ENCODE results near the gene CEP135.

The CEP135 gene

DNA sequence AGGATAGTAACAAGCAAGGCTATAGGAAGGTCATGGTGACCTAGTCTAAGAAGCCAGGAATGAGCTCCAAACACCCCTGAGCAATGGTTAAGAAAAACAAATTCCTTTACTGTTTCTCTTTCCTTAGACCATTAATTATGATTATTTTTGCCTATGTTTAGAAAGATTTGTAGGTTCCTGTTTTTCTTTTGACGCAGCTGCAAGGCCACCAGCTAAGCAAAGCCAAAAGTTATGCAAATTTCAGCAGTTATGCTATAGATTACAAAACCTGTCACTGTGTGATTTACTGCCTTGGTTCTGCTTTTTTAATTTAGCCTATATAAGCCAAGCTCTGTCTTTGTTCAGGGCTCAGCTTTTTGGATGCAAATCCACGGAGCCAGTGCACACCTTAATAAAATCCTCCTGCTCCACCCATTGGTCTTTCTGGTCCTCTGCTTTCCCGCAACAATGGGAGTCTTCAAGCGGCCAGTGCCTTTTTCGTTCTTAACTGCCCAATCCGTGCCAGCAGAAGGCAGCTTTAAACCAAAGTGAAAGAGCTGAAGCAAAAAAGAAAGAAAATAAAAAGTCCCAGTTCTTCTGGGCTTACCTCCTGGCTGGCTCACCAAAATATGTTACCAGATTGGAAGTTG lies 1.4 kb upstream of the CEP135 start:
- Histone ChIP-seq H3K27me3 (replicated peaks; ENCODE audit: insufficient read depth, low read length) (no peaks in the 10 kb centered on the region), H3K9me3 (replicated peaks; ENCODE audit: insufficient read depth, low read length) (no peaks in the 10 kb centered on the region), H4K20me1 (ENCODE audit: insufficient read depth, low read length) (no peaks in the 10 kb centered on the region), H3K4me3 (ENCODE audit: low read length) (peak overlapping the region; percentile 90), H3K27ac (ENCODE audit: low read length) (peak overlapping the region; percentile 94), H3K79me2 (ENCODE audit: low read length) (peaks cover 39% of the 10 kb centered on the region), H3K9me2 (replicated peaks; ENCODE audit: insufficient read depth, low read length) (no peaks in the 10 kb centered on the region), H3K4me1 (ENCODE audit: low read length) (peaks cover 18% of the 10 kb centered on the region), H3K9ac (ENCODE audit: low read length) (peak overlapping the region; percentile 93), H3K36me3 (replicated peaks; ENCODE audit: insufficient read depth, low read length) (no peaks in the 10 kb centered on the region), H3K4me2 (ENCODE audit: low read depth, low read length) (peak overlapping the region; percentile 94), H3F3A (ENCODE audit: insufficient read depth, low read length) (peaks cover 34% of the 10 kb centered on the region), H2AFZ (ENCODE audit: low read length) (peak overlapping the region; percentile 67)
- TF ChIP-seq EZH2phosphoT487 (IDR thresholded peaks at IDR 0.05; ENCODE audit: low read length) (no peak), EZH2 (optimal IDR thresholded peaks at IDR 0.05; ENCODE audit: low read depth, low read length) (no peak)
- TF ChIP-seq, protein P1, sequence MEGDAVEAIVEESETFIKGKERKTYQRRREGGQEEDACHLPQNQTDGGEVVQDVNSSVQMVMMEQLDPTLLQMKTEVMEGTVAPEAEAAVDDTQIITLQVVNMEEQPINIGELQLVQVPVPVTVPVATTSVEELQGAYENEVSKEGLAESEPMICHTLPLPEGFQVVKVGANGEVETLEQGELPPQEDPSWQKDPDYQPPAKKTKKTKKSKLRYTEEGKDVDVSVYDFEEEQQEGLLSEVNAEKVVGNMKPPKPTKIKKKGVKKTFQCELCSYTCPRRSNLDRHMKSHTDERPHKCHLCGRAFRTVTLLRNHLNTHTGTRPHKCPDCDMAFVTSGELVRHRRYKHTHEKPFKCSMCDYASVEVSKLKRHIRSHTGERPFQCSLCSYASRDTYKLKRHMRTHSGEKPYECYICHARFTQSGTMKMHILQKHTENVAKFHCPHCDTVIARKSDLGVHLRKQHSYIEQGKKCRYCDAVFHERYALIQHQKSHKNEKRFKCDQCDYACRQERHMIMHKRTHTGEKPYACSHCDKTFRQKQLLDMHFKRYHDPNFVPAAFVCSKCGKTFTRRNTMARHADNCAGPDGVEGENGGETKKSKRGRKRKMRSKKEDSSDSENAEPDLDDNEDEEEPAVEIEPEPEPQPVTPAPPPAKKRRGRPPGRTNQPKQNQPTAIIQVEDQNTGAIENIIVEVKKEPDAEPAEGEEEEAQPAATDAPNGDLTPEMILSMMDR (IDR thresholded peaks at IDR 0.05; ENCODE audit: low read length): no peak
- peak; percentile 43 for DNase-seq

DNA sequence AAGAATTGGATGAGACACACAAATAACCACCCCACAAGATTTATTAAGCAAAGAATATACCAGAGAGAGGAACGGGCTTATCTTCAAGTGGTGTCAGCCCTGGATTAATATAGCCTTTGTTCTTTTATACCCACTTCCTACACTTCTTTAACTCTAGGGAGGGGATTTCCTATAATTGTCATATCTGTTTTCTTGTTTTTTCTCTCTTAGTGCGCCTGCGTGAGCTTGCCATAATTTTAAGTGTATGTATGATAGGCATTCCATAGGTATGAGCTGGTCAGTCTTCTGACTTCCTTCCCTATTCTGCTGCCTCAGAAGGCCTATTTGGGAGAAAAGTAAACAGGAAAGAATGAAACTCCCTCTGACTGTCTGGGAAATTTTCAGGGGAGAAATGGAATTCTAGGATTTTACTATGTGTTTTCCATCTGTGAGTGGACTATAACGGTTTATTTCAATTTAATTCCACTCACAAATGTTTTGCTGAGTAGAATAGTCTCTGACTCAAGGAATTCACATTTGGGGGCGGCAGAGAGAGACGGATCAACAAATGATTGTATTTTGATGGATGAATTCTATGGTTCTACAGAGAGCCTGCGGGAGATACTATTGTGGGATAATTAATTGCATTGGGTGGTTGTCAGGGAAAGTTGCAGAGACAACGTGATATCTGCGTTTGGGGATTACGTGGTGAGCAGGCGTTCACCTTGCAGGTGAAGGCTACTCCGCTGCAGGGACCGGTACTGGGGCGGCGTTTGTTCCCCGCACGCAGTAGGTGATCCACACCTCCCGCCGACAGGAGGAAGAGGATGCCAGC lies 626 bp upstream of the CEP135 start:
- peaks cover 18% of the 10 kb centered on the region for H3K4me1 ChIP-seq (ENCODE audit: low read length)
- peak; percentile 84 for DNase-seq

DNA sequence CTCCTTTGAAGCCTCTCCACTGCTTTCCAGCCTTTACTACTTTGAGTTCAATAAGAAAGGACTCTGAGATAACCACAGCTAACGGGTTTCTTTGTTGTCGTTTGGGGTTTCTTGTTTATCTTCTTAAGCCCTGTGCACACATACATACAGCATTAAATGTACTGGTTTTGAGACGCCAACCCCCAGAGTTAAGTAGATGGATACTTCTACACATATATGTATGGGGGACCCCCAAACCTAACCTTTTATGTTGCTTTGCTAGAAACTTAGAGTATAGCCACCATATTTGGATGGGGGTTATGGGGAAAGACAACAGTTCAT lies 697 bp downstream of the CEP135 start:
- H3K36me3 ChIP-seq (replicated peaks; ENCODE audit: insufficient read depth, low read length): no peaks in the 10 kb centered on the region
- peak overlapping the region; percentile 67 for H2AFZ ChIP-seq (ENCODE audit: low read length)
- H3K27ac ChIP-seq (ENCODE audit: low read length): peak overlapping the region; percentile 94
- H3K9me2 ChIP-seq (replicated peaks; ENCODE audit: insufficient read depth, low read length): no peaks in the 10 kb centered on the region
- peaks cover 18% of the 10 kb centered on the region for H3K4me1 ChIP-seq (ENCODE audit: low read length)
- peak overlapping the region; percentile 94 for H3K4me2 ChIP-seq (ENCODE audit: low read depth, low read length)
- no peaks in the 10 kb centered on the region for H3K27me3 ChIP-seq (replicated peaks; ENCODE audit: insufficient read depth, low read length)
- peaks cover 34% of the 10 kb centered on the region for H3F3A ChIP-seq (ENCODE audit: insufficient read depth, low read length)
- no peaks in the 10 kb centered on the region for H3K9me3 ChIP-seq (replicated peaks; ENCODE audit: insufficient read depth, low read length)
- H3K4me3 ChIP-seq (ENCODE audit: low read length): peak overlapping the region; percentile 90
- peaks cover 39% of the 10 kb centered on the region for H3K79me2 ChIP-seq (ENCODE audit: low read length)
- TF ChIP-seq, protein P1 (IDR thresholded peaks at IDR 0.05; ENCODE audit: low read length): no peak
- TF ChIP-seq EZH2 (optimal IDR thresholded peaks at IDR 0.05; ENCODE audit: low read depth, low read length) (no peak), EZH2phosphoT487 (IDR thresholded peaks at IDR 0.05; ENCODE audit: low read length) (no peak)
- DNase-seq: no peak
- no peaks in the 10 kb centered on the region for H4K20me1 ChIP-seq (ENCODE audit: insufficient read depth, low read length)
- H3K9ac ChIP-seq (ENCODE audit: low read length): peak overlapping the region; percentile 93

More for the DNA sequence above, 626 bp upstream of the CEP135 start:
- Histone ChIP-seq H2AFZ (ENCODE audit: low read length) (peak overlapping the region; percentile 67), H3K79me2 (ENCODE audit: low read length) (peaks cover 39% of the 10 kb centered on the region), H3F3A (ENCODE audit: insufficient read depth, low read length) (peaks cover 34% of the 10 kb centered on the region), H3K9me3 (replicated peaks; ENCODE audit: insufficient read depth, low read length) (no peaks in the 10 kb centered on the region), H3K27ac (ENCODE audit: low read length) (peak overlapping the region; percentile 94), H3K36me3 (replicated peaks; ENCODE audit: insufficient read depth, low read length) (no peaks in the 10 kb centered on the region), H3K9me2 (replicated peaks; ENCODE audit: insufficient read depth, low read length) (no peaks in the 10 kb centered on the region), H4K20me1 (ENCODE audit: insufficient read depth, low read length) (no peaks in the 10 kb centered on the region), H3K27me3 (replicated peaks; ENCODE audit: insufficient read depth, low read length) (no peaks in the 10 kb centered on the region), H3K9ac (ENCODE audit: low read length) (peak overlapping the region; percentile 93), H3K4me2 (ENCODE audit: low read depth, low read length) (peak overlapping the region; percentile 94), H3K4me3 (ENCODE audit: low read length) (peak overlapping the region; percentile 90)
- TF ChIP-seq EZH2phosphoT487 (IDR thresholded peaks at IDR 0.05; ENCODE audit: low read length) (no peak), EZH2 (optimal IDR thresholded peaks at IDR 0.05; ENCODE audit: low read depth, low read length) (no peak)
- TF ChIP-seq, protein P1 (IDR thresholded peaks at IDR 0.05; ENCODE audit: low read length): no peak
